Skin of body (tissue), 2 donors: Measurements from ENCODE around the gene LTA. TPM values are rescaled to one million over a fixed set of nuclear protein-coding genes. Genes with fewer than 3 reads are reported as not detected.
A peak's percentile ranks its signal among the peaks of the same experiment; 100 is the strongest.

Experiments
- DNase-seq: peaks from one replicate; lab custom pipeline; 2025; lab: John Stamatoyannopoulos, UW
- total RNA-seq: library from RNA; depleted of rRNA; stranded (reverse); fragments of >200 nt; gene quantifications from one replicate; pipeline ENCODE4 v1.2.3, GENCODE V29; 2014

Gene LTA
- total RNA-seq, result not detected

GRCh38 chr6:31572041-31572911 is at the start of gene LTA:
TSS of gene LTA (plus strand) at chr6:31572289. CDS start at chr6:31572743, 454 bp downstream.
- DNase-seq, result no peak

GRCh38 chr6:31525553-31525931 is 46.5 kb upstream of the LTA start:
- DNase-seq, result no peak

- no peak for DNase-seq
Observed at GRCh38 chr6:31525932-31526591, 46.0 kb upstream of the LTA start.

GRCh38 chr6:31528307-31528777 is 43.7 kb upstream of the LTA start:
- no peak for DNase-seq

GRCh38 chr6:31528821-31529328 is 43.2 kb upstream of the LTA start, which contains the start of gene MCCD1:
TSS of gene MCCD1 (plus strand) at chr6:31528962. CDS start at chr6:31529015, 53 bp downstream.
- DNase-seq, result no peak

- DNase-seq, result no peak
Observed at GRCh38 chr6:31529329-31530150, 42.5 kb upstream of the LTA start.

GRCh38 chr6:31530659-31531058 is 41.4 kb upstream of the LTA start:
- DNase-seq, result no peak

GRCh38 chr6:31531162-31531561 is 40.9 kb upstream of the LTA start:
- DNase-seq, result no peak

GRCh38 chr6:31531771-31532643 is 40.1 kb upstream of the LTA start:
- no peak for DNase-seq

- DNase-seq, result no peak
Observed at GRCh38 chr6:31532644-31533454, 39.2 kb upstream of the LTA start.

GRCh38 chr6:31533455-31533841 is 38.6 kb upstream of the LTA start:
- DNase-seq, result no peak

GRCh38 chr6:31534011-31534410 is 38.1 kb upstream of the LTA start:
- no peak for DNase-seq

GRCh38 chr6:31534521-31535040 is 37.5 kb upstream of the LTA start:
- no peak for DNase-seq

GRCh38 chr6:31535538-31536324 is 36.4 kb upstream of the LTA start:
- no peak for DNase-seq

- DNase-seq, result no peak
Observed at GRCh38 chr6:31538805-31539400, 33.2 kb upstream of the LTA start.

- no peak for DNase-seq
Observed at GRCh38 chr6:31540640-31541039, 31.4 kb upstream of the LTA start.

GRCh38 chr6:31541059-31541657 is 30.9 kb upstream of the LTA start:
- DNase-seq, result peak; percentile 69
